Nephron progenitor cell (in vitro differentiated cells): ENCODE measurements around the gene MCF2L2.

Experiments
- DNase-seq: peaks from one replicate; pipeline ENCODE4 v3.0.0; 2021
- H3K27ac Mint-ChIP-seq: 2 replicates; pipeline ENCODE4 v1.8.0; 2021; ENCODE audit warnings: mild to moderate bottlenecking, moderate library complexity, mixed read lengths
- H3K27me3 Mint-ChIP-seq: 2 replicates; pipeline ENCODE4 v1.8.0; 2021; ENCODE audit warnings: mild to moderate bottlenecking, low read depth, mixed read lengths; ENCODE audit not compliant: poor library complexity
- H3K36me3 Mint-ChIP-seq: 2 replicates; pipeline ENCODE4 v1.8.0; 2021; ENCODE audit warnings: low read depth, mixed read lengths
- H3K4me1 Mint-ChIP-seq: 2 replicates; pipeline ENCODE4 v1.8.0; 2021; ENCODE audit warnings: mixed read lengths
- H3K4me3 Mint-ChIP-seq: 2 replicates; pipeline ENCODE4 v1.8.0; 2021; ENCODE audit warnings: mild to moderate bottlenecking, moderate library complexity, mixed read lengths
- H3K9me3 Mint-ChIP-seq: 2 replicates; pipeline ENCODE4 v1.8.0; 2021; ENCODE audit warnings: mild to moderate bottlenecking, moderate library complexity, mixed read lengths
- TF ChIP-seq, protein P1 (sequence below): fragments of 200-600 bp; sonication (generic); IDR thresholded peaks from 2 replicates; pipeline ENCODE4 v1.5.0; 2021; ENCODE audit warnings: antibody characterized with exemption

The MCF2L2 gene

DNA sequence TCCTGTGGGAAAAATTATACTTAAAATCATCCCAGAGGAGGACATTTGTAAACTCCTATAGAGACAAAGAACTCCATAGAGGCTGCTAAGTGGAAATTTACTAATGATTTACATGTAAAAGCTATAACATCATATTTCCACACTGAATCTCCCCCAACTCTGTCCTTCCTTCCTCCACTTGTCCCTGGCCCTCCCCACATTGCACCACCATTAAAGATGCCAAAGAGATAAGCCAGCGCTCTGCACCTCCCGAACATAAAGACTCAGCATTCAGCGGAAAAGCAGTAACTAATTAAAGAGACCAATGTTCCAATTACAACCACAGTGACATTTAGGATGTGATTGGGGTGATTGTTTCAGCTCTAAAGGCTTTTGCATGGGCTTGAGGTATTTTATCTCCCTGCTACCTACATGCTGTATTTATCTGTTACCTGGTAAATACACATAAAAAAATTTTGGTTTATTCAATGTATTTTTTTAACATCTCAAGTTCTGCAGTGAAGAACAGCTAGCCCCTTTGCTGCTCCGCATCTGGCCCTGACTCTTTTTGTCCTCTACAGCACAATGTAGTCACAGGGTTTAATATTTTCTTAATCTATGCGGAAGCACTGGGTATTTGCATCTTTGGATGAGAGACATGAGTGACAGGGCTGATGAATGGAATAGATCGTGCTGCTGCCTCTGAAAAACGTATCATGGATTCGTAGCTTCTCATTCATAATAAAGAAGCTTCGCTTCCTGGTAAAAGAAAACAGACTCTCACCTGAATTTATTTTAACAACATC is 210.7 kb downstream of the MCF2L2 start:
- Mint-ChIP-seq H3K4me3 (no peak overlapping the region), H3K27ac (peak overlapping the region; percentile 71), H3K4me1 (peaks cover 32% of the 10 kb centered on the region), H3K36me3 (no peaks in the 10 kb centered on the region), H3K27me3 (peaks cover 6% of the 10 kb centered on the region), H3K9me3 (no peaks in the 10 kb centered on the region)
- DNase-seq = no peak
- TF ChIP-seq, protein P1, sequence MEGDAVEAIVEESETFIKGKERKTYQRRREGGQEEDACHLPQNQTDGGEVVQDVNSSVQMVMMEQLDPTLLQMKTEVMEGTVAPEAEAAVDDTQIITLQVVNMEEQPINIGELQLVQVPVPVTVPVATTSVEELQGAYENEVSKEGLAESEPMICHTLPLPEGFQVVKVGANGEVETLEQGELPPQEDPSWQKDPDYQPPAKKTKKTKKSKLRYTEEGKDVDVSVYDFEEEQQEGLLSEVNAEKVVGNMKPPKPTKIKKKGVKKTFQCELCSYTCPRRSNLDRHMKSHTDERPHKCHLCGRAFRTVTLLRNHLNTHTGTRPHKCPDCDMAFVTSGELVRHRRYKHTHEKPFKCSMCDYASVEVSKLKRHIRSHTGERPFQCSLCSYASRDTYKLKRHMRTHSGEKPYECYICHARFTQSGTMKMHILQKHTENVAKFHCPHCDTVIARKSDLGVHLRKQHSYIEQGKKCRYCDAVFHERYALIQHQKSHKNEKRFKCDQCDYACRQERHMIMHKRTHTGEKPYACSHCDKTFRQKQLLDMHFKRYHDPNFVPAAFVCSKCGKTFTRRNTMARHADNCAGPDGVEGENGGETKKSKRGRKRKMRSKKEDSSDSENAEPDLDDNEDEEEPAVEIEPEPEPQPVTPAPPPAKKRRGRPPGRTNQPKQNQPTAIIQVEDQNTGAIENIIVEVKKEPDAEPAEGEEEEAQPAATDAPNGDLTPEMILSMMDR = no peak

DNA sequence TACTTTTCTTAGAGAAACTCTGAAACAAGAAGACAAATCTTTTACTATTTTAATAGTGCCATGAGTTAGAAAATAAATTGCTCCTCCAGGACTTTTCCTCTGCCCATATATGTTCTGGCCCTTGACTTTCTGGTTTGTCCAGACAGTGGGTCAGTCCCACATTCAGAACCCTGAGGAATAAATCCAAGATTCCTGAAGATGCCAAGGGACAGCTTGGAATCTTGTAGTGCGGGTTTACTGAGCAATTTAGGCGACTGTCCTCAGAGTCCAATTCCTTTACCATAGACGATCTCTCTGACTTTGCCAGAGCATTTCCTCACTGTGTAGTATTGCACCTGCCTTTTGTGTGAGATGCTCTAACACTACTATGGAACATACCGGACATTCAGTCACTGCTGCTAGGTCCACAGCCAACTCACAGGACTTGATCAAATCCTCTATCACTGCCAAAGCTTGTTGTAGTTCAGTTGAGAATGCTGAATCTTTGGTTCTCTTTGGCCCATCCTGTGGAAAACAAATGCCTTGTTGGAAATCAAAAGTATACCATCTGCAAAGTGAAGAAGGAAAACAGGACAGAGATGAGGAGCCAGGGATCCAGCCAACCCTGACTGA is 212.7 kb downstream of the MCF2L2 start:
- Mint-ChIP-seq H3K27me3 (peaks cover 6% of the 10 kb centered on the region), H3K4me1 (peaks cover 25% of the 10 kb centered on the region), H3K36me3 (no peaks in the 10 kb centered on the region), H3K9me3 (no peaks in the 10 kb centered on the region), H3K4me3 (no peak overlapping the region), H3K27ac (peak overlapping the region; percentile 30)
- DNase-seq = no peak
- TF ChIP-seq, protein P1 = no peak

DNA sequence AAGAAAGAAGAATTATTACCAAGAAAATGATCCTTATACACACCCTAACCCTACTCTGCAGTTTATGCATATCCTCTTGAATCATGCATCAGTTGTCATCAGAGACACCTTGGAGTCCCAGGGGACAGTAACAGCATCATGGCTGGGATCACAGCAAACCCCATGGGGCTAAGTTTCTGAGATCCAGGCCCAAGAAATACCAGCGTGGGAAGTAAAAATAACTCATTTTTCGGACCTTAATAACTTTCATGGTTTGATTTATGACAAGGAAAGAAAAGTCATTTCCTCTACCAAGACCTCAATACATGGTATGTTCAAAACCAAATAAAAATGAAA is 214.2 kb downstream of the MCF2L2 start:
- Mint-ChIP-seq H3K27ac (no peak overlapping the region), H3K4me1 (peaks cover 23% of the 10 kb centered on the region), H3K27me3 (peaks cover 6% of the 10 kb centered on the region), H3K4me3 (no peak overlapping the region), H3K36me3 (no peaks in the 10 kb centered on the region), H3K9me3 (no peaks in the 10 kb centered on the region)
- TF ChIP-seq, protein P1 = no peak
- no peak for DNase-seq

DNA sequence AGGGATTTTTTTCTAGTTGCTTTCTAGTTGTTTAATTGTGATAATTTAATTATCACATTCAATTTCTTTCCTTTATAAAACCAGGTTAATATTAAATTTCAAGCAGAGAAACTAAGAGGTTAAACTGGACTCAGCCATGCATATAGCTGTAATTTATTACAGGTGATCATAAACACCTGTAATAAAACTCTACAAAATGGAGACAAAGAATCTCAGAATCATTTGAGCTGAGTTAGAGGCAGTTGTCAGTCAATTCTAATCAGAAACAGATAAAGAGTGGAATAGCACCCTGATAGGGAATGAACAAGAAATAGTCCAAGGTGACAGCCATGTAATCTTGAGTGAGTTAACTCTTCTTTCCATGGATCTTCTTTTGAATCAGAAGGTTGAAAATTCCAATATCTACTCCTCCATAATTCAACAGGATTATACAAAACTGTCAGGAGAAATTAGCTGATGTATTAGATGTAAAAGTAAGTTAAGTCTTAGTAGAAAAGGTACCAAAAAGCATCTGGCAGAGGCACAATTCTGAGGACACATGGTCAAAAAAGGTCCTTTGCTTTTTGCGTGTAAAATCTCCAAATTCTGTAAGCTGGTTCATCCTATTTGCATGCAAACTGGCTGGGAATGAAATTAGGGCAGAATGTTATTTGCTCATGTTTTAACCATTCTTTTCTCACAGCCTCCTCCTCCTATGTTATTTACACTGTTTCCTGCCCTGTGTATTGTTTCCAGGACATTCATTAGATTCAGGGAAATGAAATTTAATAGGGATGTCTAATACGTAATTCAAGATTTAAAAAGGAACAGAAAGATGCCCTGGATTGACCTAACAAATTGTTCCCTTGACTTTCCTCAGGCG is 214.8 kb downstream of the MCF2L2 start:
- peaks cover 21% of the 10 kb centered on the region for H3K4me1 Mint-ChIP-seq
- DNase-seq = no peak
- peaks cover 6% of the 10 kb centered on the region for H3K27me3 Mint-ChIP-seq
- no peaks in the 10 kb centered on the region for H3K9me3 Mint-ChIP-seq
- no peak overlapping the region for H3K27ac Mint-ChIP-seq
- TF ChIP-seq, protein P1 = no peak
- no peak overlapping the region for H3K4me3 Mint-ChIP-seq
- no peaks in the 10 kb centered on the region for H3K36me3 Mint-ChIP-seq

DNA sequence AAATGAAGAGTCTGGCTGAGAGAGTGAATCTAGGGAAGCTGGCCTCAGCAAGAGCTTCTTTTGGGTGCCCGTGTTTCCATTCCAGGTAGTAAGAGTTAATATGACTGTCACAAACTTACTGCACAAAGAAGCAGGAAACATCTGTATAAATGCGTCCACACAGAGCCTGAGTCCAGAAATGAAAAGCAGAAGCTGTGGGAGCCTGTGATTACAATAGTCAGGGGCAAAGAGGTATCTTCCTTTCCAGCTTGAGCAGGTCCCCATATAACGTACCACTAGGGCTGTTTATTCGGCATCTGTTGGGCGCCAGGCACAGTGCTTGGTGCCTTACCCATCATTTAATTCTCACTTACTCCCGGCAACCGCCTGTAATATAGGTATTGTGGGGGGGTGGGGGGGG is 215.9 kb downstream of the MCF2L2 start:
- no peak for DNase-seq
- Mint-ChIP-seq H3K4me3 (no peak overlapping the region), H3K27me3 (peaks cover 6% of the 10 kb centered on the region), H3K36me3 (no peaks in the 10 kb centered on the region), H3K4me1 (peaks cover 20% of the 10 kb centered on the region), H3K27ac (no peak overlapping the region), H3K9me3 (no peaks in the 10 kb centered on the region)
- TF ChIP-seq, protein P1 = no peak
